GM18519 (cell line): ENCODE measurements around the gene CDADC1.

Experiments used
- ATAC-seq: cut with Tn5 transposase; IDR thresholded peaks from one replicate; pipeline ENCODE4 v1.9.1; 2021; ENCODE audit warnings: mild to moderate bottlenecking, moderate library complexity; ENCODE audit not compliant: unreplicated experiment, low FRiP score

CDADC1 gene

GRCh38 chr13:49235856-49236431 is 11.8 kb upstream of the CDADC1 start:
- ATAC-seq = no peak

- ATAC-seq = no peak
Observed at GRCh38 chr13:49238621-49239020, 9.1 kb upstream of the CDADC1 start.

DNA sequence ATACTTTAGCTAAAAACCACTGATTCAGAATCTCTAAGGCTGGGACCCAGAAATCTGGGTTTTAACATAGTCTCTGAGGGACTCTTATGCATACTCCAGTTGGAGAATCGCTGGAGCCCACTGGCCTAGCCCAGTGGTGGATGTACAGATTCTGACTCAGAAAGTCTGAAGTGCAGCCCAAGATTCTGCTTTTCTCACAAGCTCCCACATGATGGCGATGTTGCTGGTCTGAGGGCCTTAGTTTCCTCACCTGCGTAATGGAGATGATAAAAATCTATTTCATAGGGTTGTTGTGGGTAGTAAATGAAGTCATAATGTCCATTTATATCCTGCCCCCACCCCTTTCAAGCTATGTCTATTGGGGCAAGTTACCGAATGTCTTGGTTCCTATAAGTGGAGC is 7.7 kb upstream of the CDADC1 start:
- ATAC-seq = no peak

DNA sequence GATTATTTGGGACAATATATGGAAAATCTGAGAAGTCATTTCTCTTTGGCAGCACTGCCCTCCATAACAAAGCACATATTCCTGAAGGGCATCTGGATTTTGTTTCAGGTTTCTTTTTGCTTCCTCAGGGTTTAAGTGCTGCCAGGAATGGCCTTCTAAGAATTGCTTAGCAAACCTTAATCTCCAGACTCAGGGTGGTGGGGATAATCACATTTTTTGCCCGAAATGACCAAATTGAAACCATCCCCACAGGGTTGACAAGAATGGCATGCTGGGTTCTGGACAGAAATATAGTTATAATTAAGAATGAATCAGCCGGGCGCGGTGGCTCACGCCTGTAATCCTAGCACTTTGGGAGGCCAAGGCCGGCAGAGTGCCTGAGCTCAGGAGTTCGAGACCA is 6.4 kb upstream of the CDADC1 start:
- no peak for ATAC-seq

DNA sequence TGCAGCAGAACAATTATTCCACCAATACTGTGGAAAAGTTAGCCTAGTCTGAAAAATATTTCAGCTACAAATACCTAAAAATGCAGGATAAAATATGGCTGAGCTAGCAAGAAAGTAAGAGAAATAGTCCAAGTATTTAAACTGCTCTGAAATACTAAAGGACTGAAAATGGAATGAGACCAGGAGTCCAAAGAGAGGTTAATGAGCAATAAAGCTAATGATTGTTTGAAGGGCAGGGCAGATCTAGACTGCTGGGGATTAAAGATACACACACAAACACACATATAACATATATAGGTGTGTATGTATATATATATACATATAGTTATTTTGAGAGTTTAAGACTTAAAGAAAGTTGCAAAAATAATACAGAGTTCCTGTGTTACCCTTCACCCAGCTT is 2.6 kb upstream of the CDADC1 start:
- ATAC-seq = no peak

DNA sequence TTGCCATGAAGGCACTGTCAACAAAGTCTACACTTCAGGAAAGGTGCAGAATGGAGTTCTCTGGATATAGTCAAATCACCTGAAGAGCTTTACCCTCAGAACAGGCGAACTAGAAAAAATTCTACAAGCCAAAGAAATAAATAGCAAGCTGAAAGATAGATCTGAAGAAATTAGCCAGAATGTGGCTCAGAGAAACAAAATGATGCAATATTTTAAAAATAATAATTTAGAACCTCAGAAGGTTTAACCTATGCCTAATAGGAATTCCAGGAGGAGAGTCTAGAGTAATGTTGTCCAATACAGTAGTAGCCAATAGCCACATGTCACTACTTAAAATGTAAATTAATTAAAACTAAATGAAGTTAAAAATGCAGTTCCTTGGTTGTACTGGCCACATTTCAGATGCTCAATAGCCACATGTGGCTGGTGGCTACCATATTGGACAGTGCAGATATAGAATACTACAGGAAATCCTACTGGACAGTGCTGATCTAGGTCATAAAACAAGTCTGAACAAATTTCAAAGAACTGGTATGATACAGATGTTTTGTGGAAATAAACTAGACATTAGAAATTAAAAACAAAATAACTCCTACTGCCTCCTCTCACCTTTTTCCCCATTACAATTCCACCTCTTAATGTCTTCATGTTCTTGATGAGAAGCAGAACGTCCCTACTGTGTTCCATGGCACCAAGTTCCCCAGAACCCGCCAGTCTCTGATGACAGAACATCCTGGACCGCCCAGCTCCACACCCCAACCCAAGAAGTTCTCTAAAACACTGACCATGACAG is 679 bp upstream of the CDADC1 start:
- no peak for ATAC-seq

DNA sequence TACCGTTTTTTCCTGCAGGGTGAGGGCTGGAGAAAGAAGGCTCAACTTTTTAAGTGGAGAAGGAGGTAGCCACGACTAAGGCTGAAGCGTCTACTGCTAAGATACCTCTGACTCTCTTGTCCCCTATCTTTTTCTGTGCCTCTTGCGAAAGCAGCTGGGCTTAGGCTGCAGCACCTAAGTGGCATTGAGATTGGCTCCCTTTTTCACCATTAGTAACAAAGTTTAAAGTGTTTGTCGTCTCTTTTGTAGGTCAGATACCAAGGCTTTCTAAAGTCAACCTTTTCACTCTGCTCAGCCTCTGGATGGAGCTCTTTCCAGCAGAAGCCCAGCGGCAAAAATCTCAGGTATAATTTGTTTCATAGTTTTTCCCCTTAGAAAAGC is 887 bp downstream of the CDADC1 start:
- no peak for ATAC-seq

DNA sequence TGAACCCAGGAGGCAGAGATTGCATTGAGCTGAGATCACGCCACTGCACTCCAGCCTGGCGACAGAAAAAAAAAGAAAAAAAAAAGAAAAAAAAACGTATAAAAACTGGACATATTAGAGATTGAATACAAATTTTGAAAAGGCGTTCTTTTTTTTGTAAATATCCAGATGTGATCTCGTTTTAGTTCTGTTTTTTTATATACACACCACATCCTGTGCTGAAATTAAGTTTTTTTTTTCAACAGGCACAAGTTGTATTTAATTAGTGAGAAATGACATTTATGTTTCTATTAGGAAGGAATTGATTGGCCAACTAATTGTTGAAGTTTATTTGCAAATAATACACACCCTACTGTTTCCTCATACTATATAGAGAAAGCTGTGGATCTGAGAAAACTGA is 3.6 kb downstream of the CDADC1 start:
- no peak for ATAC-seq

DNA sequence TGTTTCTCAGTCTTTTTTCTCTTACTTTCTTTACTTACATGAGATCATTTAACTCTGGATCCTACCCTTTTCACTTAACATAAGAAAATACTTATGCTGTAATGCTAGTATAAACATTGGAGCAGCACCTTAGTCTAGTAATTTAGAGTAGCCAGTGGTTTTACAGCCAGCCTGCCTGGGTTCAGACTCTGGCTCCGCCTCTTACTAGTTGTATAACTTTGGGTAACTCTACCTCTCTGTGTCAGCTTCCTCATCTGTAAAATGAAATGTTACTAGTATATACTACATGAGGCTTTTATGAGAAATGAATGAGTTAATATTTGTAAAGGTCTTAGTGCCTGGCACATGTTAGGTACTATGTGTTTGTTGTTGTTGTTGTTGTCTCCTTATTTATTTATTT is 5.6 kb downstream of the CDADC1 start:
- no peak for ATAC-seq

- ATAC-seq = no peak
Observed at GRCh38 chr13:49254007-49254406, 6.3 kb downstream of the CDADC1 start.

- no peak for ATAC-seq
Observed at GRCh38 chr13:49256841-49257240, 9.1 kb downstream of the CDADC1 start.

- ATAC-seq = no peak
Observed at GRCh38 chr13:49258089-49258796, 10.5 kb downstream of the CDADC1 start.

DNA sequence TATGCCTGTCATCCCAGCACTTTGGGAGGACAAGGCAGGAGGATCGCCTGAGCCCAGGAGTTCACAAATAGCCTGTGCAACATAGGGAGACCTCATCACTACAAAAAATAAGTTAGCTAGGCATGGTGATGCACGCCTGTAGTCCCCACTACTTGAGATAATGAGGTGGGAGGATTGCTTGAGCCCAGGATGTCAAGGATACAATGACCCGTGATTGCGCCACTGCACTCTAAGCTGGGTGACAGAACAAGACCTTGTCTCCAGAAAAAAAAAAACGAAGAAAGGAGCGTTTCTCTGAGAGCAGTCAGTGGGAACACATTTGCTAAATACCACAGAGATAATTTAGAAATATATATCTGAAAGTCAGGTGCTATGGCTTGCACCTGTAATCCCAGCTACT is 11.9 kb downstream of the CDADC1 start:
- no peak for ATAC-seq

DNA sequence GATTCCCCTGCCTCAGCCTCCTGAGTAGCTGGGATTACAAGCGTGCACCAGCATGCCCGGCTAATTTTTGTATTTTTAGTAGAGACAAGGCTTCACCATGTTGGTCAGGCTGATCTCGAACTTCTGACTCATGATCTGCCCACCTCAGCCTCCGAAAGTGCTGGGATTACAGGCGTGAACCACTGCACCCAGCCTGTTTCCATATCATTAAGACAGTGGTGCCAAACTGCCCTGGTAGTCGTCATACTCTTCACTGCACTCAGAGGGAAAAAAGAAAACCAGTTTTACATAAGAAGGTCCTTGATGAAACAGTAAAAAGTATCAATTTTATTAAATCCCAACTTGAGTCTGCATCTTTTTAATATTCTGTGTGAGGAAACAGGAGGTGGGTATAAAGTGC is 14.9 kb downstream of the CDADC1 start:
- ATAC-seq = no peak

- no peak for ATAC-seq
Observed at GRCh38 chr13:49265822-49266221, 18.1 kb downstream of the CDADC1 start.

DNA sequence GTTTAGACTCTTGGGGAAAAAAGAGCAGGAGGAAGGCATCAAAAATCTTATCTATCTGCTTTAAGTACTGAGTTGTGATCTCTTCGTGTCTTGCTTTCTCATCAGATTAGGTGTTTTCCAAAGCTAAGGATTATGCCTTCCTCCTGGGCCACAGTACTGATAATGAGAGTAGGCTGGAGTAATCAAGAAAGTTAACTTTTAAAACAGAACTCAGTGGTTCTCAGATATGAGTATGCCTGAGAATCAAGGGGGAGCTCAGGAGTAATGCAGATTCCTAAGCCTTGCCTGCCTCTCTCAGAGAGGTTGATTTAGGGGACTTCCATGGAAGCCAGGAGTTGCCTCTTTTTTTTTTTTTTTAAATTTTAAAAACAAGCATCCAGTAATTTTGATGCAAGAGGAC is 23.5 kb downstream of the CDADC1 start:
- ATAC-seq = no peak

GRCh38 chr13:49272296-49272695 is 24.6 kb downstream of the CDADC1 start:
- ATAC-seq = no peak

- ATAC-seq = no peak
Observed at GRCh38 chr13:49278211-49278610, 30.5 kb downstream of the CDADC1 start.

GRCh38 chr13:49279112-49279511 is 31.4 kb downstream of the CDADC1 start:
- no peak for ATAC-seq

DNA sequence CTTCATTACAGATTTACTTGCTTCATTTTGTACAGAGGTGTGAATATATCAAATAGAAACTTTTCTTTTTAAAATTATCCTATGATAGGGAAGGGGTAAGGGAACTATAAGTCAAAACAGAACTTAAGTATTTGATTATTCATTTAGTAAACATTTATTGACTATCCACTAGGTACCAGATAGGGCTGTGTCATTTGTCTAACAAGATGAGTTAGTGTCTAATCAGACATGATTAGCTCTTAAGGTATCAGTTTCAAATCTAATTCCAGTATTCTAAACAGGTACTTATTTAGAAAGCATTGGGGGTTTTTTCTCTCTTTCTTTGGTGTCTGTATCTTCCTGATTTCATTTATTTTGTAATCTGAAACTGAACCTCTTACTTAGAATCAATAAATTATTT is 32.2 kb downstream of the CDADC1 start:
- ATAC-seq = no peak

GRCh38 chr13:49287995-49288394 is 40.3 kb downstream of the CDADC1 start:
- ATAC-seq = no peak

GRCh38 chr13:49288458-49288857 is 40.7 kb downstream of the CDADC1 start:
- ATAC-seq = no peak
